ENCODE measurements around the gene SLC43A2.

DNA sequence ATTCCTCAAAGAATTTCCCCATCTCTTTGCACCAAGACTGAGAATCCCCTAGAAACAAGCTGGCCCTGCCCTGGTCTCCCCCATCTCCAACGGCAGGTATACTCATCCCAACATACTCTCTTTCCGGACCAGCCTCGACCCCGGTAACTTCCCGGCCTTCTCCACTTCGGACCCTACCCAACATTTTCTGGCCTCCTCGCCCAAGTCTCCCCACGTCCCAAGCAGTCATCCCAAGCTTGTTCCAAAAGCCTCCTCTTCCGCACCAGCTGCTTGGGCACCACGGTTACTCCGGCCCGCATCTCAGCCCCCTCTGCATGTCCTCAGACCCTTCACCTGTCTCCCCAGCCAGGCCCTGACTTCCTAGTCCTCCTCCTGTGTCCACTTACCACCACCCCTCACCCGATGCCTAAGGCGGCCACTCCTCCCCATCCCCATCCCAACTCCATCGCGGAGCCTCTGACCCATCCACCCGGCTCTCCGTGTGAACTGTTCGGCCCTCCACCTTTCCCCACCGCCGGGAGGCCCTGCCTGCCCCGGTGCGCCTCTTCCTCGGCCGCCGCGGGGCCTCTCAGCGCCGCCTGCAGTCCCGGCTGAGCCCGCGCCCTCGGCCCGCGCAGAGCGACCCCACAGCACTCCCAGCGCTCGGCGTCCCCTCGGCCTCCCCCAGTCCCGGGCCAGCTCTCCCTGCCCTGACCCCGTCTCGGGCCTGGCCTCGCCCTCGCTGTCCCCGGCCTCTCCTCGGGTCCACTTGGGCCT lies 67.0 kb downstream of the SLC43A2 start:
- TF ChIP-seq TCF12 (IDR thresholded peaks at IDR 0.05; ENCODE audit: low read depth), result no peak
- no peak for TF ChIP-seq TAF1 (IDR thresholded peaks at IDR 0.05; ENCODE audit: low read depth)
- TF ChIP-seq, protein P1, sequence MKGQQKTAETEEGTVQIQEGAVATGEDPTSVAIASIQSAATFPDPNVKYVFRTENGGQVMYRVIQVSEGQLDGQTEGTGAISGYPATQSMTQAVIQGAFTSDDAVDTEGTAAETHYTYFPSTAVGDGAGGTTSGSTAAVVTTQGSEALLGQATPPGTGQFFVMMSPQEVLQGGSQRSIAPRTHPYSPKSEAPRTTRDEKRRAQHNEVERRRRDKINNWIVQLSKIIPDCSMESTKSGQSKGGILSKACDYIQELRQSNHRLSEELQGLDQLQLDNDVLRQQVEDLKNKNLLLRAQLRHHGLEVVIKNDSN (IDR thresholded peaks at IDR 0.05), result no peak
- no peak for TF ChIP-seq ZBTB7A (IDR thresholded peaks at IDR 0.05; ENCODE audit: low read depth)
- TF ChIP-seq NFIC (IDR thresholded peaks at IDR 0.05), result no peak
- TF ChIP-seq, protein P2, sequence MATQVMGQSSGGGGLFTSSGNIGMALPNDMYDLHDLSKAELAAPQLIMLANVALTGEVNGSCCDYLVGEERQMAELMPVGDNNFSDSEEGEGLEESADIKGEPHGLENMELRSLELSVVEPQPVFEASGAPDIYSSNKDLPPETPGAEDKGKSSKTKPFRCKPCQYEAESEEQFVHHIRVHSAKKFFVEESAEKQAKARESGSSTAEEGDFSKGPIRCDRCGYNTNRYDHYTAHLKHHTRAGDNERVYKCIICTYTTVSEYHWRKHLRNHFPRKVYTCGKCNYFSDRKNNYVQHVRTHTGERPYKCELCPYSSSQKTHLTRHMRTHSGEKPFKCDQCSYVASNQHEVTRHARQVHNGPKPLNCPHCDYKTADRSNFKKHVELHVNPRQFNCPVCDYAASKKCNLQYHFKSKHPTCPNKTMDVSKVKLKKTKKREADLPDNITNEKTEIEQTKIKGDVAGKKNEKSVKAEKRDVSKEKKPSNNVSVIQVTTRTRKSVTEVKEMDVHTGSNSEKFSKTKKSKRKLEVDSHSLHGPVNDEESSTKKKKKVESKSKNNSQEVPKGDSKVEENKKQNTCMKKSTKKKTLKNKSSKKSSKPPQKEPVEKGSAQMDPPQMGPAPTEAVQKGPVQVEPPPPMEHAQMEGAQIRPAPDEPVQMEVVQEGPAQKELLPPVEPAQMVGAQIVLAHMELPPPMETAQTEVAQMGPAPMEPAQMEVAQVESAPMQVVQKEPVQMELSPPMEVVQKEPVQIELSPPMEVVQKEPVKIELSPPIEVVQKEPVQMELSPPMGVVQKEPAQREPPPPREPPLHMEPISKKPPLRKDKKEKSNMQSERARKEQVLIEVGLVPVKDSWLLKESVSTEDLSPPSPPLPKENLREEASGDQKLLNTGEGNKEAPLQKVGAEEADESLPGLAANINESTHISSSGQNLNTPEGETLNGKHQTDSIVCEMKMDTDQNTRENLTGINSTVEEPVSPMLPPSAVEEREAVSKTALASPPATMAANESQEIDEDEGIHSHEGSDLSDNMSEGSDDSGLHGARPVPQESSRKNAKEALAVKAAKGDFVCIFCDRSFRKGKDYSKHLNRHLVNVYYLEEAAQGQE (IDR thresholded peaks at IDR 0.05; ENCODE audit: low read depth), result no peak
